Measurements from ENCODE around the gene CLEC7A.
A peak's percentile ranks its signal among the peaks of the same experiment; 100 is the strongest.

CLEC7A gene

DNA sequence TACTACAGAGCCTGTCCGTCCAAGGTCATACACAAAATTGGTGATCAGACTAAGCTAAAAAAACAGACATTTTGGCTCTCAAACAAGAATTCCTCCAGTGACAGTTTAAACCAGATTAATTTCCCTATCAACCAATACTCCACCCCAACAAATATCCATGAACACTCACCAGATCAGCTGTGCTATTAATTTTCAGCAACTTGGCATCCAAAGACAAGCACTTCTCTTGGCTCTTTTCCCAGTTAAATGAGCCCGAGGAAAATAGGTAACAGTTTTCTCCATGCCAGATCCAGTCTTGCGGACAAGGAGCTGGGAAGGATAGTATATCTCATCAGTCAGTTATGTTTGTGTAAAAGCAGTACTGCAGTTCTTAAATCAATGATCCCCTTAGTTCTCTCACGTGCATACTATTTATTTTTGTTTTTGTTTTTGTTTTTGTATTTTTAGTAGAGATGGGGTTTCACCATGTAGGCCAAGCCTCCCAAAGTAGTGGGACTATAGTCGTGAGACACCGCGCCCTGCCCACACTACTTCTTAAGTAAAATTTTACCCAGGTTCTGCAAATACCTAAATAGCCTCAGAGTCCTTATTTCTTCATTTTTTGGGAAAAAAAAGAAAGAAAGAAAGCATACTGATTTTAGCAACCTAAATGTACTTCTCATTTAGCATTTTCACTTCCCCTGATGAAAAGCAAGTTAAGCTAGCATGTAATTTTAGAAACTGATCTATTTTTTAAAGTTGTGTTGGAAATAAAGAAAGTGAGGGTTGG is 30.8 kb upstream of the CLEC7A start:
- no peaks in the 10 kb centered on the region for H3K27me3 ChIP-seq (ENCODE audit: control insufficient read depth, insufficient read depth, low read length)
- H3K9ac ChIP-seq (ENCODE audit: low read depth, low read length): no peak overlapping the region
- H3K4me3 ChIP-seq (ENCODE audit: low read depth, low read length): no peak overlapping the region
- H3K4me1 ChIP-seq (ENCODE audit: control insufficient read depth, insufficient read depth, low read length): no peaks in the 10 kb centered on the region
- H3K36me3 ChIP-seq (ENCODE audit: control insufficient read depth, insufficient read depth, low read length): no peaks in the 10 kb centered on the region
- H3K9me3 ChIP-seq (ENCODE audit: control insufficient read depth, insufficient read depth, low read length): no peaks in the 10 kb centered on the region

DNA sequence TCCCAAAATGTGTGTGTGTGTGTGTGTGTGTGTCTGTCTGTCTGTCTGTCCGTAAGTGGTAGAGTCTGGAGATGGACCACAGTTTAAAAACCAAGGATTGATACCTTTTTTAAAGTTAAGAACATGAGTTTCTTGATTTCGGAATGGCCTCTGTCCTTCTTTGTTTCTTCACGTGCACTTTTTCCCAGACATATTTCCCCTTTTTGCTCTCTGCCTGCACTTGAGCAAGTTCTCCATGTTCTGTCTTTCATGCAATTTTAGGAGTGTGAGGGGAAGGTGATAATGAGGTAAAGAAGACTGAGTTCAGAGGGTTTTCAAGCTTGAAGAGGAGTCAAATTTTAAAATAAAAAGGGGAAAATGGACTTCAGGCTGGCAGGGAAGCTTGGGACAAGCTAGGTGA is 29.3 kb upstream of the CLEC7A start:
- Histone ChIP-seq H3K27me3 (ENCODE audit: control insufficient read depth, insufficient read depth, low read length) (no peaks in the 10 kb centered on the region), H3K4me3 (ENCODE audit: low read depth, low read length) (no peak overlapping the region), H3K9me3 (ENCODE audit: control insufficient read depth, insufficient read depth, low read length) (no peaks in the 10 kb centered on the region), H3K36me3 (ENCODE audit: control insufficient read depth, insufficient read depth, low read length) (no peaks in the 10 kb centered on the region), H3K4me1 (ENCODE audit: control insufficient read depth, insufficient read depth, low read length) (no peaks in the 10 kb centered on the region), H3K9ac (ENCODE audit: low read depth, low read length) (no peak overlapping the region)

DNA sequence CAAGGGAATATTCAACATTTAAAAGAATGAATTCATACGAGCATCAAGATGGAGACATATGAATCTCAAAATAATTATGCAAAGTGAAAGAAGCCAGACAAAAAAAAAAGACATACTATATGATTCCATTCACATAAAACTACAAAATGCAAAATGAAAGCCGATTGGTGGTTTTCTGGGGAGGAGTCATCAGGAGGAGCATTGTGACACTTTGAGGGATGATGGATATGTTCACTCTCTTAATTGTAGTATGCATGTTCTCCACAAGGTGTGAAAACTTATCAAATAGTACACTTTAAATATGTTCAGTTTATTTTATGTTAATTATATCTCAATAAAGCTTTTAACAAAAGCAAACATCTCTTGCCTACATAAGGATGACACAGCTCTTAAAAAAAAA is 28.4 kb upstream of the CLEC7A start:
- no peaks in the 10 kb centered on the region for H3K9me3 ChIP-seq (ENCODE audit: control insufficient read depth, insufficient read depth, low read length)
- no peaks in the 10 kb centered on the region for H3K4me1 ChIP-seq (ENCODE audit: control insufficient read depth, insufficient read depth, low read length)
- no peak overlapping the region for H3K4me3 ChIP-seq (ENCODE audit: low read depth, low read length)
- no peak overlapping the region for H3K9ac ChIP-seq (ENCODE audit: low read depth, low read length)
- no peaks in the 10 kb centered on the region for H3K27me3 ChIP-seq (ENCODE audit: control insufficient read depth, insufficient read depth, low read length)
- H3K36me3 ChIP-seq (ENCODE audit: control insufficient read depth, insufficient read depth, low read length): no peaks in the 10 kb centered on the region

DNA sequence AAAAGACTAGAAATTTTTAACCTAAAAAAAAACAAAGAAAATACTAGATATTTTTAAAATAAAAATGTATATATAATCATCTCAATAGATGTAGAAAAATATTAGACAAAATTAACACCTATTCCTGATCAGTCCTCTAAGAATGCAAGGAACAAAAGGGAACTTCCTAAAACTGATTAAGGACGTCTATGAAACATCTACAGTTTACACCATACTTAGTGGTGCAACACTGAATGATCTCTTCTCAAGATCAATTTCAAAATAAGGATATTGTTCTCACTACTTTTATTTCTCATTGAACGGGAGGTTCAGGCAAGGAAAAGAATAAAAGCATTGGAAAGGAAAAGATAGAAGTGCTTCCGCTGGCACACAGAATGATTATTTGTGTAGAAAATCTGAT is 26.0 kb upstream of the CLEC7A start:
- Histone ChIP-seq H3K27me3 (ENCODE audit: control insufficient read depth, insufficient read depth, low read length) (no peaks in the 10 kb centered on the region), H3K9ac (ENCODE audit: low read depth, low read length) (no peak overlapping the region), H3K36me3 (ENCODE audit: control insufficient read depth, insufficient read depth, low read length) (no peaks in the 10 kb centered on the region), H3K9me3 (ENCODE audit: control insufficient read depth, insufficient read depth, low read length) (no peaks in the 10 kb centered on the region), H3K4me3 (ENCODE audit: low read depth, low read length) (no peak overlapping the region), H3K4me1 (ENCODE audit: control insufficient read depth, insufficient read depth, low read length) (no peaks in the 10 kb centered on the region)

DNA sequence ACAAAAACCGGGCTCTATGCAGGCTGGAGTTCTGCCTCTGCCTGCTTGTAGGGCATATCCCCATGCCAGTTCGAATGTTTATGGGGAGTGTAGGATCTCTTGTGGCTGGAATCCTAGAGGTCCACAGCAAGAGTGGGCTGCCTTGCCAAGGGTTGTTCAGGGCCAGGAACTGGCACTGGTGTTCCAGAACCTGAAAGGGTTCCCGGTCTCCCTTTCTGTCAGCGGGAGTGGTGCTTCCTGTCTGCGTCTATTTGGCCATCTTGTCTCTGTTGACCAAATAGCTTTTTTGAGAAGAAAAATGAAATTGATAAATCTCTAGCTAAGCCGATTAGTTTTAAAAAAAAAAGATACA is 24.1 kb upstream of the CLEC7A start:
- H3K9ac ChIP-seq (ENCODE audit: low read depth, low read length): peak overlapping the region; percentile 89
- no peaks in the 10 kb centered on the region for H3K9me3 ChIP-seq (ENCODE audit: control insufficient read depth, insufficient read depth, low read length)
- no peaks in the 10 kb centered on the region for H3K27me3 ChIP-seq (ENCODE audit: control insufficient read depth, insufficient read depth, low read length)
- H3K4me1 ChIP-seq (ENCODE audit: control insufficient read depth, insufficient read depth, low read length): no peaks in the 10 kb centered on the region
- H3K36me3 ChIP-seq (ENCODE audit: control insufficient read depth, insufficient read depth, low read length): no peaks in the 10 kb centered on the region
- H3K4me3 ChIP-seq (ENCODE audit: low read depth, low read length): peak overlapping the region; percentile 75

DNA sequence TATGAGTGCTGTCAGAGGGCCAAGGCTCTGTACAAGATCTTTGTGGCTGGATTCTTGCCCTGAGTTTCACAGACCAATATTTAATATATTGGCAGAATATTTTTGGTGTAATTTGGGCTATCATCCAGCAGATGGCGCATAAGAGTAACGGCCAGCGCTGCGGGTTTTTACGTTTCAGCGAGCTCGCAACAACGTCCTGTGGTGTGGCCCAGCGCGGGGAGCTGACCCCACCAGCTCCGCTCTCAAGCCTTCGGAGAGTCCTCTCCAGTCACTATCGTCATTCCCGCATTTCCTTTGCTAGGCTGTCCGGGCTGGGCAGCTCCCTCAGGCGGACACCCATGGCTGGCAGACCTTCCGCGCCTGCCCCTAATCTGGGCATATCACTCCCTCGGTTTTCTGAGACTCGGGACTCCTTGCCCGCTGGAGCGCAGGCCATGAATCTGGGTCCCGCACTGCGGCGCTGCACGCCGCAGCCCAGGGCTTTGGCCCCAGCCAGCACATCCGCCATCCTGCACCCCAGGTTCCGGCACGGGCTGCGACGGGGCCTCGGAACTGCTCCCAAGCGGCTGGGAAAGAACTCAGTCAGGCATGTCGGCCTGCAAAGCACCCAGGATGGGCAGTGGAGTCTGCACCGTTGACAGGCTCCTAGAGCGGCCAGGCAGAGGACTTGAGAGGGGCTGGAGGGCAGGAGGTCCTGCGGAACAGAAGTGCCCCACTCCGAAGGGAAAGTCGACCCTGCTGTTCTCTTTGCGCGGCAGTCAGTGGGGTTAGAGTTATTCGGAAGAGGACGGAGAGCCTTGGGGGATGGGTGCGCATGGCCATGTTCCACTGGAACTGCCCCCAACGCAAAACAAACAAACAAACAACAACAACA is 23.5 kb upstream of the CLEC7A start:
- no peaks in the 10 kb centered on the region for H3K36me3 ChIP-seq (ENCODE audit: control insufficient read depth, insufficient read depth, low read length)
- no peaks in the 10 kb centered on the region for H3K27me3 ChIP-seq (ENCODE audit: control insufficient read depth, insufficient read depth, low read length)
- H3K4me1 ChIP-seq (ENCODE audit: control insufficient read depth, insufficient read depth, low read length): no peaks in the 10 kb centered on the region
- H3K9ac ChIP-seq (ENCODE audit: low read depth, low read length): peak overlapping the region; percentile 89
- H3K9me3 ChIP-seq (ENCODE audit: control insufficient read depth, insufficient read depth, low read length): no peaks in the 10 kb centered on the region
- H3K4me3 ChIP-seq (ENCODE audit: low read depth, low read length): peak overlapping the region; percentile 75

DNA sequence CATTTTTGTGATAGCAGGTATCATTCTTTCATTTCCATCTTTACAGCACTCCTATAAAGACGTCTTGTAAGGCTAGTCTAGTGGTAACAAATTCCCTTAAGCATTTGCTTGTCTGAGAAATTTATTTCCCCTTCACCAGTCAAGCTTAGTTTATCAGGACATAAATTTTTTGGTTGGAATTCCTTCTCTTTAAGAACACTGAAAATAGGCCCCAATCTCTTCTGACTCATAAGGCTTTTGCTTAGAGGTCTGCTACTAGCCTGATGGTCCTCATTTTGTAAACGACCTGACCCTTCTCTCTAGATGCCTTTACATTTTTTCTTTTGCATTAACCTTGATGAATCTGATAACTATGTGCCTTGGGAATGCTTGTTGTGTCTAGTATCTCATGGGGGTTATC is 21.6 kb upstream of the CLEC7A start:
- H3K9me3 ChIP-seq (ENCODE audit: control insufficient read depth, insufficient read depth, low read length): no peaks in the 10 kb centered on the region
- H3K4me1 ChIP-seq (ENCODE audit: control insufficient read depth, insufficient read depth, low read length): no peaks in the 10 kb centered on the region
- H3K36me3 ChIP-seq (ENCODE audit: control insufficient read depth, insufficient read depth, low read length): no peaks in the 10 kb centered on the region
- H3K4me3 ChIP-seq (ENCODE audit: low read depth, low read length): no peak overlapping the region
- no peaks in the 10 kb centered on the region for H3K27me3 ChIP-seq (ENCODE audit: control insufficient read depth, insufficient read depth, low read length)
- H3K9ac ChIP-seq (ENCODE audit: low read depth, low read length): no peak overlapping the region

DNA sequence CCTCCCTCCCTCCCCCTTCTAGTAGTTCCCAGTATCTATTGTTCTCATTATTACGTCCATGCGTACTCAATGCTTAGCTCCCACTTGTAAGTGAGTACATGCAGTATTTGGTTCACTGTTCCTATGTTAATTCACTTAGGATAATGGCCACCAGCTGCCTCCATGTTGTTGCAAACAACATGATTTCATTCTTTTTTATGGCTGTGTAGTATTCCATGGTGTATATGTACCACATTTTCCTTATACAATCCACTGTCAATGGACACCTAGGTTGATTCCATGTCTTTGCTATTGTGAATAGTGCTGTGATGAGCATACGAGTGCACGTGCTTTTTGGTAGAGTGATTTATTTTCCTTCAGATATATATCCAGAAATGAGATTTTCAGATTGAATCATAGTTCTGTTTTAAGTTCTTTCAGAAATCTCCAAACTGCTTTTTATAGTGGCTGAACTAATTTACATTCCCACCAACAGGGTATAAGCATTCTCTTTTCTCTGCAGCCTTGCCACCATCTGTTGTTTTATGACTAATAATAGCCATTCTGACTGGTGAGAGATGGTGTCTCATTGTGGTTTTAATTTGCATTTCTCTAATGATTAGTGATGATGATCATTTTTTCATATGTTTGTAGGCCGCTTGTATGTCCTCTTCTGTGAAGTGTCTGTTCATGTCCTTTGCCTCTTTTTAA is 17.9 kb upstream of the CLEC7A start:
- no peaks in the 10 kb centered on the region for H3K27me3 ChIP-seq (ENCODE audit: control insufficient read depth, insufficient read depth, low read length)
- no peak overlapping the region for H3K4me3 ChIP-seq (ENCODE audit: low read depth, low read length)
- no peaks in the 10 kb centered on the region for H3K4me1 ChIP-seq (ENCODE audit: control insufficient read depth, insufficient read depth, low read length)
- H3K9ac ChIP-seq (ENCODE audit: low read depth, low read length): no peak overlapping the region
- H3K9me3 ChIP-seq (ENCODE audit: control insufficient read depth, insufficient read depth, low read length): no peaks in the 10 kb centered on the region
- no peaks in the 10 kb centered on the region for H3K36me3 ChIP-seq (ENCODE audit: control insufficient read depth, insufficient read depth, low read length)

DNA sequence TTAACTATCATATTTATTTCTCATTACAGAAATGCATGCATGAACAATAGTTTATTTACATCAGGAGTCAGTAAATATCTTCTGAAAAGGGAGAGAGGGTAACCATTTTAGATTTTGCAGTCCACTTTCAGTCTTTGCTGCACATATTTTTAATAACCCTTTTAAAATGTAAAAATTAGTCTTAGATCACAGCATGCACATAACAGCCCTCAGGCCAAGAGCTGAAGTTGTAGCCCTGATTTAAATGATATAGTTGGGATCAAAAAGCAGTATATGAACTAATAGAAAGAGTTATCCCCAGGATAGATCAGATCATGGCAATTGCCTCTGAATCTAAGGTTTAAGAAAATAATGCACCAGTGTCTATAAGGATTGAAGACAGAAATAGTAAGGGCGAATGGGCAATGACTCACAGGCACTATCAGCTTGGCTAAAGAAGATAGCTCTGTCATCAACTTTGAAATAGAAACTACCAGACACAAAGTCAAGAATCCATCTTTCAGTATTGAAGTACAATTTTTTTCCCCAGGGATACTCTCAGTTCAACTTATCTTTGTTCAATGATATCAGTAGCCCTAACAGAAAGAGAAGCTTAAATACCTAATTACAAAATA is 13.1 kb upstream of the CLEC7A start:
- H3K4me1 ChIP-seq (ENCODE audit: control insufficient read depth, insufficient read depth, low read length): no peaks in the 10 kb centered on the region
- no peak overlapping the region for H3K9ac ChIP-seq (ENCODE audit: low read depth, low read length)
- no peaks in the 10 kb centered on the region for H3K9me3 ChIP-seq (ENCODE audit: control insufficient read depth, insufficient read depth, low read length)
- no peaks in the 10 kb centered on the region for H3K36me3 ChIP-seq (ENCODE audit: control insufficient read depth, insufficient read depth, low read length)
- H3K4me3 ChIP-seq (ENCODE audit: low read depth, low read length): no peak overlapping the region
- H3K27me3 ChIP-seq (ENCODE audit: control insufficient read depth, insufficient read depth, low read length): no peaks in the 10 kb centered on the region

DNA sequence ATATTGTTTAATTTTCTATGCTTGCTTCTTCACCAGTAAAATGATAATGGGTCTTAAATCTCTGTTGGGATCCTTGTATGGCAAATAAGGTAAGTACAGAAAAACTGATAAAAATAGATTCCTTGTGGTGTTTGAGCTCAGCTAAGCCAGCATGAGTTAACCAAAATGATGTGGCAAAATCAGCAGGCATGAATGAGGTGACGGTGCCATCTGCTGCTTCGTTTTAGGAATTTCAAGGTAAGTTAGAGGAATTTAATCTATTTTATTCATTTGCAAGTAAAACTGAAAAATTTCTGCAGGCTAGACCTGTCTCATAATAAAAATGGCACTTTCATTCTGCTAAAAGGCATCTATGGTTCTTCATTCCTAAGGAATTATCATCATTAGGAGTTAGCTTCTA is 10.0 kb upstream of the CLEC7A start:
- no peaks in the 10 kb centered on the region for H3K27me3 ChIP-seq (ENCODE audit: control insufficient read depth, insufficient read depth, low read length)
- no peak overlapping the region for H3K4me3 ChIP-seq (ENCODE audit: low read depth, low read length)
- H3K4me1 ChIP-seq (ENCODE audit: control insufficient read depth, insufficient read depth, low read length): no peaks in the 10 kb centered on the region
- no peak overlapping the region for H3K9ac ChIP-seq (ENCODE audit: low read depth, low read length)
- H3K36me3 ChIP-seq (ENCODE audit: control insufficient read depth, insufficient read depth, low read length): no peaks in the 10 kb centered on the region
- H3K9me3 ChIP-seq (ENCODE audit: control insufficient read depth, insufficient read depth, low read length): no peaks in the 10 kb centered on the region

DNA sequence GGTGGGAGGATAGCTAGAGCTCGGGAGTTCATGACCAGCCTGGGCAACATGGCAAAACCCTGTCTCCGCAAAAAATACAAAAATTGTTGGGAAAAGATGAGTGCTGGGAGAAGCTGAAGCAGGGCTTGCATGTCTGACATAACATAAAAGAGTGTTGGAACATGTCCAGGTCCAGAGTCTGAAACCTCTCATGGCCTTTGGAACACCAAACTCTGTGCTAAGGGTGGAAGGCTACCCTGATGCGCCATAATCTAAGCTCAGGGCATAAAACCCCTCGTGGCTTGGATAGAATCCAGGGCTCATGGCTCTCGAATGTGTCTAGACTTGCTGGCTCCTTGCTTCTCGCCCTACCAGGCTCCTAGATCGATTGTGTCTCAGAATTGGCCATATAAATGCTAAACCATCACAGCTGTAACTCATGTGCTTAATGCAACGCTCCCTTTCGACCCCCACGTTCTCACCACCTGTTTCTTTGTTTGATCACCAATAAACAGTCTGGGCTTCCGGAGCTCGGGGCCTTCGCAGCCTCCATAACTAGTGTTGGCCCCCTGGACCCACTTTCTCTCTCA is 6.7 kb upstream of the CLEC7A start:
- H3K4me3 ChIP-seq (ENCODE audit: low read depth, low read length): no peak overlapping the region
- no peaks in the 10 kb centered on the region for H3K36me3 ChIP-seq (ENCODE audit: control insufficient read depth, insufficient read depth, low read length)
- no peaks in the 10 kb centered on the region for H3K27me3 ChIP-seq (ENCODE audit: control insufficient read depth, insufficient read depth, low read length)
- H3K4me1 ChIP-seq (ENCODE audit: control insufficient read depth, insufficient read depth, low read length): peaks cover 15% of the 10 kb centered on the region
- H3K9ac ChIP-seq (ENCODE audit: low read depth, low read length): no peak overlapping the region
- no peaks in the 10 kb centered on the region for H3K9me3 ChIP-seq (ENCODE audit: control insufficient read depth, insufficient read depth, low read length)
